ENCODE measurements around the gene DPP7. TPM values are rescaled to one million over a fixed set of nuclear protein-coding genes. Genes with fewer than 3 reads are reported as not detected.
A peak's percentile ranks its signal among the peaks of the same experiment; 100 is the strongest.

The DPP7 gene
- total RNA-seq, 2 experiments from 2014 or later, result 344 to 349 TPM

- Histone ChIP-seq H3K27me3 (ENCODE audit: control insufficient read depth in 1 of 2, insufficient read depth in 2 of 2, low read length in 2 of 2) (no peaks in the 10 kb centered on the region), H3K27ac (ENCODE audit: low read depth in 1 of 2, low read length in 2 of 2) (no peak overlapping the region), H3K4me3 (ENCODE audit: low read length) (no peak overlapping the region), H3K9me3 (ENCODE audit: control insufficient read depth in 1 of 2, insufficient read depth in 1 of 2, low read length in 2 of 2) (no peaks in the 10 kb centered on the region), H3K4me1 (ENCODE audit: insufficient read depth, low read length) (peaks cover 24% of the 10 kb centered on the region), H3K36me3 (ENCODE audit: insufficient read depth, low read length) (peaks cover 7% of the 10 kb centered on the region)
- Mint-ChIP-seq H3K4me3 (no peak overlapping the region), H3K27ac (no peak overlapping the region), H3K36me3 (ENCODE audit: low read depth) (peaks cover 8% of the 10 kb centered on the region), H3K9me3 (no peaks in the 10 kb centered on the region), H3K27me3 (no peaks in the 10 kb centered on the region), H3K4me1 (ENCODE audit: low read depth) (no peaks in the 10 kb centered on the region)
- ChIA-PET POLR2A (no interaction called here), CTCF (no interaction called here)
- intact Hi-C loops (cut with DNase I, micrococcal nuclease), result loop anchor here in 1 of 2 experiments (5.0 kb wide), 1 partner anchor 120 kb away; no protein-coding TSS in a partner anchor
- peak in 1 of 14 experiments; percentile 20 for DNase-seq
- no peak for TF ChIP-seq CTCF (IDR thresholded peaks at IDR 0.05)
- ATAC-seq (ENCODE audit: poor library complexity), result no peak
These were observed 2.8 kb upstream of the DPP7 start for GRCh38 chr9:137117269-137117731.

DNA sequence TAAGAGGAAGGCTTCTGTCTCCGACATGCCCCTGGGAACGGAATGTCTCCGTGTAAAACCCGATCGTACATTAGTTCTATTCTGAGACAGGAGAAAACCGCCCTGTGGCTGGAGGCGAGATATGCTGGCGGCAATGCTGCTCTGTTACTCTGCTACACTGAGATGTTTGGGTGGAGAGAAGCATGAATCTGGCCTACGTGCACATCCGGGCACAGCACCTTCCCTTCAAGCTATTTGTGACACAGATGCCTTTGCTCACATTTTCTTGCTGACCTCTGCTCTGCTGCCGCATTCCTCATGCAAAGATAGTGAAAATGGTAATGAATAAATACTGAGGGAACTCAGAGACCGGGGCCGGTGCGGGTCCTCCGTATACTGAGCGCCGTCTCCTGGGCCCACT lies 2.2 kb upstream of the DPP7 start:
- Histone ChIP-seq H3K27me3 (ENCODE audit: control insufficient read depth in 1 of 2, insufficient read depth in 2 of 2, low read length in 2 of 2) (no peaks in the 10 kb centered on the region), H3K27ac (ENCODE audit: low read depth in 1 of 2, low read length in 2 of 2) (no peak overlapping the region), H3K4me1 (ENCODE audit: insufficient read depth, low read length) (peaks cover 28% of the 10 kb centered on the region), H3K9me3 (ENCODE audit: control insufficient read depth in 1 of 2, insufficient read depth in 1 of 2, low read length in 2 of 2) (no peaks in the 10 kb centered on the region), H3K36me3 (ENCODE audit: insufficient read depth, low read length) (peaks cover 13% of the 10 kb centered on the region), H3K4me3 (ENCODE audit: low read length) (no peak overlapping the region)
- H3K9me3 Mint-ChIP-seq, result no peaks in the 10 kb centered on the region
- H3K4me1 Mint-ChIP-seq (ENCODE audit: low read depth), result no peaks in the 10 kb centered on the region
- POLR2A ChIA-PET, result no interaction called here
- no peaks in the 10 kb centered on the region for H3K27me3 Mint-ChIP-seq
- H3K27ac Mint-ChIP-seq, result no peak overlapping the region
- intact Hi-C loops (cut with DNase I, micrococcal nuclease), result loop anchor here in 1 of 2 experiments (5.0 kb wide), 1 partner anchor 121 kb away; no protein-coding TSS in a partner anchor
- peak overlapping the region; percentile 65 for H3K4me3 Mint-ChIP-seq
- CTCF ChIA-PET, result no interaction called here
- peaks cover 8% of the 10 kb centered on the region for H3K36me3 Mint-ChIP-seq (ENCODE audit: low read depth)
- DNase-seq (no peak), ATAC-seq (ENCODE audit: poor library complexity) (no peak)
- no peak for TF ChIP-seq CTCF (IDR thresholded peaks at IDR 0.05)

- CTCF ChIA-PET, result interaction anchor here (1.7 kb wide), 1 partner anchor 20 kb away, joined by 7 read pairs; no protein-coding TSS in a partner anchor
- Mint-ChIP-seq H3K27ac (no peak overlapping the region), H3K9me3 (no peaks in the 10 kb centered on the region), H3K4me1 (ENCODE audit: low read depth) (no peaks in the 10 kb centered on the region), H3K36me3 (ENCODE audit: low read depth) (peaks cover 14% of the 10 kb centered on the region), H3K27me3 (no peaks in the 10 kb centered on the region), H3K4me3 (peak overlapping the region; percentile 65)
- Histone ChIP-seq H3K27ac (ENCODE audit: low read depth in 1 of 2, low read length in 2 of 2) (no peak overlapping the region), H3K36me3 (ENCODE audit: insufficient read depth, low read length) (peaks cover 18% of the 10 kb centered on the region), H3K4me1 (ENCODE audit: insufficient read depth, low read length) (peaks cover 28% of the 10 kb centered on the region), H3K4me3 (ENCODE audit: low read length) (no peak overlapping the region), H3K27me3 (ENCODE audit: control insufficient read depth in 1 of 2, insufficient read depth in 2 of 2, low read length in 2 of 2) (no peaks in the 10 kb centered on the region), H3K9me3 (ENCODE audit: control insufficient read depth in 1 of 2, insufficient read depth in 1 of 2, low read length in 2 of 2) (no peaks in the 10 kb centered on the region)
- DNase-seq, result no peak
- no peak for ATAC-seq (ENCODE audit: poor library complexity)
- POLR2A ChIA-PET, result interaction anchor here (1.2 to 1.9 kb wide), 4 partner anchors 20 to 120 kb away, joined by 6 to 11 read pairs (median 6); partner anchors contain the start of gene MAN1B1
- intact Hi-C loops (cut with DNase I, micrococcal nuclease), result loop anchor here in 1 of 2 experiments (5.0 kb wide), 1 partner anchor 121 kb away; no protein-coding TSS in a partner anchor
- no peak for TF ChIP-seq CTCF (IDR thresholded peaks at IDR 0.05)
These were observed 1.5 kb upstream of the DPP7 start for GRCh38 chr9:137116027-137116507.

Measured in CD4-positive, alpha-beta T cell (primary cell).